ENCODE results near the gene CCM2L.

DNA sequence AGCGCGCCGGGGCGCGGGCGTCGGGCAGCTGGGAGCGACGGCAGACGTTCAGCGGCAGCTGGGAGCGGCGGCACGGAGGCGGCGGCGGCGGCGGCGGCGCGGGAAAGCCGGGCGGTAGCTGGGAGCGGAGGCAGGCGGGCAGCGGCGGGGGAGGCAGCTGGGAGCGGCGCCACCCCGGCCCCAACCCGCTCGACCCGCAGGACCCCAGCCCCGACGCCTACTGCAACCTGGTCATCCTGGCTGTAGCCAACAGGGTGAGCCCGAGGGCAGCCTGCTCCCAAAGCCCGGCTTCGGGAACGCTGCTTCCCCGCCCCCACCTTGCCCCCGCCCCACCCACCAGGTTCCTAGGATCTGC lies 8.9 kb downstream of the CCM2L start:
- TF ChIP-seq, protein P1, sequence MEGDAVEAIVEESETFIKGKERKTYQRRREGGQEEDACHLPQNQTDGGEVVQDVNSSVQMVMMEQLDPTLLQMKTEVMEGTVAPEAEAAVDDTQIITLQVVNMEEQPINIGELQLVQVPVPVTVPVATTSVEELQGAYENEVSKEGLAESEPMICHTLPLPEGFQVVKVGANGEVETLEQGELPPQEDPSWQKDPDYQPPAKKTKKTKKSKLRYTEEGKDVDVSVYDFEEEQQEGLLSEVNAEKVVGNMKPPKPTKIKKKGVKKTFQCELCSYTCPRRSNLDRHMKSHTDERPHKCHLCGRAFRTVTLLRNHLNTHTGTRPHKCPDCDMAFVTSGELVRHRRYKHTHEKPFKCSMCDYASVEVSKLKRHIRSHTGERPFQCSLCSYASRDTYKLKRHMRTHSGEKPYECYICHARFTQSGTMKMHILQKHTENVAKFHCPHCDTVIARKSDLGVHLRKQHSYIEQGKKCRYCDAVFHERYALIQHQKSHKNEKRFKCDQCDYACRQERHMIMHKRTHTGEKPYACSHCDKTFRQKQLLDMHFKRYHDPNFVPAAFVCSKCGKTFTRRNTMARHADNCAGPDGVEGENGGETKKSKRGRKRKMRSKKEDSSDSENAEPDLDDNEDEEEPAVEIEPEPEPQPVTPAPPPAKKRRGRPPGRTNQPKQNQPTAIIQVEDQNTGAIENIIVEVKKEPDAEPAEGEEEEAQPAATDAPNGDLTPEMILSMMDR (IDR thresholded peaks at IDR 0.05; ENCODE audit: low read length) = no peak
- no peak for TF ChIP-seq EZH2 (IDR thresholded peaks at IDR 0.05; ENCODE audit: borderline replicate concordance, low read length)

Measured in OCI-LY1 (cell line).